NCI-H2196 treated with DMSO at 0.1 percent for 48 hours (cell line): ENCODE measurements around the gene ZNF18.
A peak's percentile ranks its signal among the peaks of the same experiment; 100 is the strongest.
"Not testable (repeated sequence)": the region's sequence is repeated elsewhere in the genome, so short reads cannot be mapped to it uniquely, and the experiment has no call there.

Source experiments
- DNase-seq: peaks from one replicate; lab custom pipeline; 2025; ENCODE audit not compliant: unreplicated experiment; lab: John Stamatoyannopoulos, UW

The ZNF18 gene

GRCh38 chr17:11986179-11986941, 10.9 kb downstream of the ZNF18 start:
- DNase-seq, result no peak

- DNase-seq, result no peak
Measured at GRCh38 chr17:11981862-11982261, 15.4 kb downstream of the ZNF18 start.

- no peak for DNase-seq
Measured at GRCh38 chr17:11980813-11981212, 16.5 kb downstream of the ZNF18 start.

- DNase-seq, result no peak
Measured at GRCh38 chr17:11979795-11980194, 17.5 kb downstream of the ZNF18 start.

GRCh38 chr17:11972741-11973140, 24.5 kb downstream of the ZNF18 start:
- DNase-seq, result not testable (repeated sequence)

GRCh38 chr17:11969565-11969964, 27.7 kb downstream of the ZNF18 start:
- DNase-seq, result no peak

GRCh38 chr17:11954936-11955335, 42.3 kb downstream of the ZNF18 start:
- no peak for DNase-seq

- no peak for DNase-seq
Measured at GRCh38 chr17:11953924-11954323, 43.4 kb downstream of the ZNF18 start.

- DNase-seq, result no peak
Measured at GRCh38 chr17:11952610-11953009, 44.7 kb downstream of the ZNF18 start.

- DNase-seq, result no peak
Measured at GRCh38 chr17:11950771-11951519, 46.3 kb downstream of the ZNF18 start.

- DNase-seq, result not testable (repeated sequence)
Measured at GRCh38 chr17:11949571-11949970, 47.7 kb downstream of the ZNF18 start.

GRCh38 chr17:11948789-11949188, 48.5 kb downstream of the ZNF18 start:
- DNase-seq, result no peak

- no peak for DNase-seq
Measured at GRCh38 chr17:11944587-11944986, 52.7 kb downstream of the ZNF18 start.

- no peak for DNase-seq
Measured at GRCh38 chr17:11943759-11944347, 53.4 kb downstream of the ZNF18 start.

GRCh38 chr17:11943086-11943485, 54.2 kb downstream of the ZNF18 start:
- not testable (repeated sequence) for DNase-seq

GRCh38 chr17:11940904-11941303, 56.4 kb downstream of the ZNF18 start:
- no peak for DNase-seq

- DNase-seq, result peak; percentile 1
Measured at GRCh38 chr17:11935734-11936406, 61.4 kb downstream of the ZNF18 start.

GRCh38 chr17:11932337-11932898, 64.9 kb downstream of the ZNF18 start:
- DNase-seq, result no peak

- no peak for DNase-seq
Measured at GRCh38 chr17:11928436-11928835, 68.8 kb downstream of the ZNF18 start.
